Measurements from ENCODE around the gene MAP6D1. TPM values are rescaled to one million over a fixed set of nuclear protein-coding genes. Genes with fewer than 3 reads are reported as not detected.

The MAP6D1 gene
- total RNA-seq, 1 donor = 2.2 TPM

- Histone ChIP-seq H3K9me3 (ENCODE audit: low read depth, low read length) (no peaks in the 10 kb centered on the region), H3K4me2 (ENCODE audit: insufficient read depth, low read length) (peak overlapping the region; percentile 85), H4K20me1 (ENCODE audit: insufficient read depth, low read length) (no peaks in the 10 kb centered on the region), H3K27me3 (ENCODE audit: insufficient read depth, low read length) (no peaks in the 10 kb centered on the region), H3K79me2 (ENCODE audit: insufficient read depth, low read length) (no peaks in the 10 kb centered on the region), H3K27ac (ENCODE audit: low read depth, low read length) (no peak overlapping the region), H3K4me1 (ENCODE audit: insufficient read depth, low read length) (peaks cover 6% of the 10 kb centered on the region), H3K36me3 (ENCODE audit: insufficient read depth, low read length) (peaks cover 8% of the 10 kb centered on the region), H3K4me3 (ENCODE audit: insufficient read depth, low read length) (peak overlapping the region; percentile 78), H2AFZ (ENCODE audit: low read length) (peak overlapping the region; percentile 51)
- peak; percentile 95 for DNase-seq (ENCODE audit: insufficient read length, low spot score, missing footprints)
- no peak for TF ChIP-seq CTCF (IDR thresholded peaks at IDR 0.05; ENCODE audit: extremely low read depth, low read depth, low read length)
These were observed 469 bp downstream of the MAP6D1 start for GRCh38 chr3:183824761-183825455.

- H3K4me2 ChIP-seq (ENCODE audit: insufficient read depth, low read length) = peak overlapping the region; percentile 85
- DNase-seq (ENCODE audit: insufficient read length, low spot score, missing footprints) = peak; percentile 80
- peak overlapping the region; percentile 78 for H3K4me3 ChIP-seq (ENCODE audit: insufficient read depth, low read length)
- peaks cover 6% of the 10 kb centered on the region for H3K4me1 ChIP-seq (ENCODE audit: insufficient read depth, low read length)
- H2AFZ ChIP-seq (ENCODE audit: low read length) = no peak overlapping the region
- H3K79me2 ChIP-seq (ENCODE audit: insufficient read depth, low read length) = no peaks in the 10 kb centered on the region
- no peaks in the 10 kb centered on the region for H3K9me3 ChIP-seq (ENCODE audit: low read depth, low read length)
- H3K27ac ChIP-seq (ENCODE audit: low read depth, low read length) = no peak overlapping the region
- H3K27me3 ChIP-seq (ENCODE audit: insufficient read depth, low read length) = no peaks in the 10 kb centered on the region
- TF ChIP-seq CTCF (IDR thresholded peaks at IDR 0.05; ENCODE audit: extremely low read depth, low read depth, low read length) = no peak
- H3K36me3 ChIP-seq (ENCODE audit: insufficient read depth, low read length) = peaks cover 3% of the 10 kb centered on the region
- H4K20me1 ChIP-seq (ENCODE audit: insufficient read depth, low read length) = no peaks in the 10 kb centered on the region
These were observed 1.4 kb downstream of the MAP6D1 start for GRCh38 chr3:183823963-183824362.

GRCh38 chr3:183822631-183823030, 2.7 kb downstream of the MAP6D1 start:
- no peaks in the 10 kb centered on the region for H4K20me1 ChIP-seq (ENCODE audit: insufficient read depth, low read length)
- peaks cover 6% of the 10 kb centered on the region for H3K4me1 ChIP-seq (ENCODE audit: insufficient read depth, low read length)
- DNase-seq (ENCODE audit: insufficient read length, low spot score, missing footprints) = peak; percentile 81
- H3K9me3 ChIP-seq (ENCODE audit: low read depth, low read length) = no peaks in the 10 kb centered on the region
- no peak overlapping the region for H2AFZ ChIP-seq (ENCODE audit: low read length)
- H3K27ac ChIP-seq (ENCODE audit: low read depth, low read length) = no peak overlapping the region
- no peaks in the 10 kb centered on the region for H3K36me3 ChIP-seq (ENCODE audit: insufficient read depth, low read length)
- no peaks in the 10 kb centered on the region for H3K79me2 ChIP-seq (ENCODE audit: insufficient read depth, low read length)
- H3K4me2 ChIP-seq (ENCODE audit: insufficient read depth, low read length) = no peak overlapping the region
- no peak for TF ChIP-seq CTCF (IDR thresholded peaks at IDR 0.05; ENCODE audit: extremely low read depth, low read depth, low read length)
- no peak overlapping the region for H3K4me3 ChIP-seq (ENCODE audit: insufficient read depth, low read length)
- no peaks in the 10 kb centered on the region for H3K27me3 ChIP-seq (ENCODE audit: insufficient read depth, low read length)

- Histone ChIP-seq H3K9me3 (ENCODE audit: low read depth, low read length) (no peaks in the 10 kb centered on the region), H3K27ac (ENCODE audit: low read depth, low read length) (no peak overlapping the region), H3K4me2 (ENCODE audit: insufficient read depth, low read length) (no peak overlapping the region), H3K4me3 (ENCODE audit: insufficient read depth, low read length) (no peak overlapping the region), H3K79me2 (ENCODE audit: insufficient read depth, low read length) (no peaks in the 10 kb centered on the region), H3K4me1 (ENCODE audit: insufficient read depth, low read length) (peaks cover 6% of the 10 kb centered on the region), H4K20me1 (ENCODE audit: insufficient read depth, low read length) (no peaks in the 10 kb centered on the region), H3K36me3 (ENCODE audit: insufficient read depth, low read length) (no peaks in the 10 kb centered on the region), H3K27me3 (ENCODE audit: insufficient read depth, low read length) (no peaks in the 10 kb centered on the region), H2AFZ (ENCODE audit: low read length) (no peak overlapping the region)
- DNase-seq (ENCODE audit: insufficient read length, low spot score, missing footprints) = no peak
- TF ChIP-seq CTCF (IDR thresholded peaks at IDR 0.05; ENCODE audit: extremely low read depth, low read depth, low read length) = no peak
These were observed 5.5 kb downstream of the MAP6D1 start for GRCh38 chr3:183819831-183820230.

All from osteoblast (primary cell).